Ovary (tissue), 10 donors: Measurements from ENCODE around the gene STKLD1. TPM values are rescaled to one million over a fixed set of nuclear protein-coding genes. Genes with fewer than 3 reads are reported as not detected.
A peak's percentile ranks its signal among the peaks of the same experiment; 100 is the strongest.
"Not testable (repeated sequence)": the region's sequence is repeated elsewhere in the genome, so short reads cannot be mapped to it uniquely, and the experiment has no call there.

ENCODE experiments used
- DNase-seq, 5 donors: peaks; one replicate each; pipeline ENCODE4 v3.0.0-alpha.2; 2019 to 2020
- H3K27ac ChIP-seq, 2 donors: fragments of 200-600 bp; one replicate each; pipeline versions ENCODE4 v1.5.1 to v1.8.0; 2019 to 2022
- H3K27me3 ChIP-seq: fragments of 200-600 bp; one replicate; pipeline ENCODE4 v1.8.0; 2022
- H3K36me3 ChIP-seq: fragments of 200-600 bp; sonication (generic); one replicate; pipeline ENCODE4 v1.5.1; 2019
- H3K4me1 ChIP-seq: one replicate; pipeline ENCODE4 v1.8.1; 2013; ENCODE audit warnings: mild to moderate bottlenecking, moderate library complexity; ENCODE audit not compliant: insufficient read depth
- H3K4me3 ChIP-seq: fragments of 200-600 bp; sonication (generic); one replicate; pipeline ENCODE4 v1.5.1; 2017
- H3K9me3 ChIP-seq, 2 donors: fragments of 200-600 bp in 1 of 2; sonication (generic) in 1 of 2; one replicate each; pipeline versions ENCODE4 v1.5.1 to v1.8.1; 2013 to 2019; ENCODE audit warnings: mild to moderate bottlenecking in 1 of 2, moderate library complexity in 1 of 2
- EP300 ChIP-seq: sonication (generic); formaldehyde crosslinking; IDR thresholded peaks from one replicate; pipeline ENCODE4 v1.6.1; 2017; ENCODE audit warnings: antibody characterized with exemption
- POLR2A ChIP-seq: fragments of 450-650 bp; IDR thresholded peaks from one replicate; pipeline ENCODE4 v1.6.1; 2017; ENCODE audit warnings: antibody characterized with exemption, mild to moderate bottlenecking, moderate library complexity
- WGBS, 3 donors: extraction: QIAGEN DNeasy Blood & Tissue Kit in 1 of 3; methylation state at CpG; one replicate each; pipeline versions ENCODE4 v1.1.5 to v1.1.7; 2013 to 2017; 5-methylcytosine and 5-hydroxymethylcytosine counted together
- intact Hi-C, 4 donors: fragments of 100-400 bp; cut with DNase I; formaldehyde crosslinking; loops; one replicate each; pipeline versions ENCODE4 v1.11.0 to v1.15.1; 2022 to 2023
- long read RNA-seq, 3 donors: library from polyadenylated mRNA in 2 of 3; unstranded in 2 of 3; transcript quantifications; one replicate each; pipeline ENCODE4 v2.0.0 and lab custom pipeline, GENCODE V29; 2021 to 2026
- polyA plus RNA-seq, 2 donors: library from polyadenylated mRNA; stranded (reverse); fragments of 200-250 nt in 1 of 2; fragments of 350-450 nt in 1 of 2; fragmentation: Illumina TruSeq in 1 of 2; extraction: RNeasy Lipid Tissue Mini Kit (QIAGEN cat#74804) in 1 of 2; gene quantifications; one replicate each; pipeline ENCODE4 v1.2.3, GENCODE V29; 2013 to 2014
- total RNA-seq, 7 donors: library from RNA; depleted of rRNA in 2 of 7; stranded (reverse); fragments of >200 nt in 2 of 7; fragmentation: NEBNext Ultra II Directional in 3 of 7; extraction: Animal tissue kit (Norgen Biotek cat#: 25700) in 3 of 7; gene quantifications; one replicate each; pipeline versions ENCODE4 v1.1.0 to v1.2.4, GENCODE V29; 2016 to 2023
- TF ChIP-seq, protein P1 (sequence below), 3 donors: fragments of 450-650 bp in 2 of 3; fragments of 200-600 bp in 1 of 3; IDR thresholded peaks; one replicate each; pipeline versions ENCODE4 v1.5.1 to v1.8.0; 2016 to 2022; ENCODE audit warnings: antibody characterized with exemption in 3 of 3, mild to moderate bottlenecking in 1 of 3
- donor health status: DM: no; HTN: no; CAD: no; lungs with moderate emphysema.
- donor health status: DM: no; HTN: no; CAD: no.
- donor health status: Bipolar disorder and iron deficiency.
- donor health status: DM: yes; HTN: yes; CAD: no.
- donor health status: DM: no; HTN: no; CAD: no.
- donor health status: DM: yes; HTN: yes; CAD: no.

STKLD1 gene
- 1 to 10 TPM in 5 of 7 donors, under 1 TPM in 2; 0.48 to 1.7 (median 1.2) TPM for total RNA-seq
- polyA plus RNA-seq, result 1 to 10 TPM; 1.3 to 2.3 TPM
- long read RNA-seq, donor 1, partial matches to known transcripts, result 0 of 1 reads
- long read RNA-seq, donor 1, other reads (novel, unspliced or antisense), result 1 of 1 reads
- long read RNA-seq, donor 2, partial matches to known transcripts, result 33 of 56 reads
- long read RNA-seq, donor 2, other reads (novel, unspliced or antisense), result 23 of 56 reads
- long read RNA-seq, donor 3, partial matches to known transcripts, result 0 of 2 reads
- long read RNA-seq, donor 3, other reads (novel, unspliced or antisense), result 2 of 2 reads

DNA sequence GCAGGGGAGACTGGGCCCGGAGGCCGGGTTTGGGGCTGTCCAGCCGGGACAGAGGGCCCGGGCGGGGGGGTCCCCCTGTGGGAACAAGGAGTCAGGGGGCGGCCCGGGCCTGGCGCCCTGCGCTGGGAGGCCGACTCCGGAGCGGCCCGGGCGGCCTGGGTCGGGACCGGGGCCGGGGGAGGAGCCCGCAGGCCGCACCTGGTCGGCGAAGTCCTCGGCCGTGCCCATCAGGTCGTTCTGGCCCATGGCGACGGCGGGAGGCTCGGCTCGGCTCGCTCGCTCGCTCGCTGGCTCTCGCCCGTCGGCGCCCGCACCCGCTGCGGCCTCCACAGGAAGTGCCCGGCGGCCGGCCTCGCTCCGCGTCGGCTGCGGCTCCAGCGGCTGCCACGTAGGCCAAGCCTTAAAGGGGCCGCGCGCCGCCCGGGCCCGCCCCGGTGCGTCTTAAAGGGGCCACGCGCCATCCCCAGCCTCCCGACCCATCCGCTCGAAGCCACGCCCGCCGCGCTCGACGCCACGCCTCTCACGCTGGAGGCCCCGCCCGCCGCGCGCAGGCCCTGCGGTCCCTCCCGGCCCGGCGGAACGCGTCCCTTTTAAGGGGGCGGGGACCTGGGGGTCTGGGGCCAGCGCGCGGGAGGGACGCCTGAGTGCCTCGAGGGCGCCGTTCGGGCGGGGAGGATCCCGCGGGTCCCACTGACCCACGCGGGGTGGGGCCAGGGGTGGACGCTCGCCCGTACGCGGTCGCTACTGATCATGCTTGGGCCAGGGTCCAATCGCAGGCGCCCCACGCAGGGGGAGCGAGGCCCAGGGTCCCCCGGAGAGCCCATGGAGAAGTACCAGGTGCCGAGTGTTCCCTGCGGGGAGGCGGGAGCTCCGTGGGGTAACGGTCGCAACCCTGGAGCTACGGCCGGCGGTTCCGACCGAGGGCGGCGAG, at the start of gene STKLD1, which contains the start of gene SURF4:
STKLD1 (plus strand) TSS at position 643 of the 931 bp plus-strand sequence; CDS start at position 751, 108 bp downstream.
SURF4 (minus strand) TSS at position 337 of the 931 bp plus-strand sequence; CDS start at position 246, 91 bp downstream.
- intact Hi-C loops, result no loop called here
- Histone ChIP-seq H3K9me3 (no peaks in the 10 kb centered on the region), H3K4me3 (peak within 1 kb of the TSS; percentile 93), H3K27me3 (no peaks in the 10 kb centered on the region), H3K36me3 (no peaks in the 10 kb centered on the region), H3K4me1 (peaks cover 10% of the 10 kb centered on the region), H3K27ac (peak within 1 kb of the TSS; percentile 45 to 91)
- 0 to 1% (median 1%) methylated on average over 46 to 120 of the region's 120 CpGs for WGBS, 3 donors
- peak; percentile 93 to 98 (median 95) for DNase-seq
- TF ChIP-seq, protein P1, sequence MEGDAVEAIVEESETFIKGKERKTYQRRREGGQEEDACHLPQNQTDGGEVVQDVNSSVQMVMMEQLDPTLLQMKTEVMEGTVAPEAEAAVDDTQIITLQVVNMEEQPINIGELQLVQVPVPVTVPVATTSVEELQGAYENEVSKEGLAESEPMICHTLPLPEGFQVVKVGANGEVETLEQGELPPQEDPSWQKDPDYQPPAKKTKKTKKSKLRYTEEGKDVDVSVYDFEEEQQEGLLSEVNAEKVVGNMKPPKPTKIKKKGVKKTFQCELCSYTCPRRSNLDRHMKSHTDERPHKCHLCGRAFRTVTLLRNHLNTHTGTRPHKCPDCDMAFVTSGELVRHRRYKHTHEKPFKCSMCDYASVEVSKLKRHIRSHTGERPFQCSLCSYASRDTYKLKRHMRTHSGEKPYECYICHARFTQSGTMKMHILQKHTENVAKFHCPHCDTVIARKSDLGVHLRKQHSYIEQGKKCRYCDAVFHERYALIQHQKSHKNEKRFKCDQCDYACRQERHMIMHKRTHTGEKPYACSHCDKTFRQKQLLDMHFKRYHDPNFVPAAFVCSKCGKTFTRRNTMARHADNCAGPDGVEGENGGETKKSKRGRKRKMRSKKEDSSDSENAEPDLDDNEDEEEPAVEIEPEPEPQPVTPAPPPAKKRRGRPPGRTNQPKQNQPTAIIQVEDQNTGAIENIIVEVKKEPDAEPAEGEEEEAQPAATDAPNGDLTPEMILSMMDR (IDR thresholded peaks at IDR 0.05), result peak in 1 of 3 donors; percentile 45
- no peak for TF ChIP-seq EP300
- TF ChIP-seq POLR2A, result peak; percentile 89

DNA sequence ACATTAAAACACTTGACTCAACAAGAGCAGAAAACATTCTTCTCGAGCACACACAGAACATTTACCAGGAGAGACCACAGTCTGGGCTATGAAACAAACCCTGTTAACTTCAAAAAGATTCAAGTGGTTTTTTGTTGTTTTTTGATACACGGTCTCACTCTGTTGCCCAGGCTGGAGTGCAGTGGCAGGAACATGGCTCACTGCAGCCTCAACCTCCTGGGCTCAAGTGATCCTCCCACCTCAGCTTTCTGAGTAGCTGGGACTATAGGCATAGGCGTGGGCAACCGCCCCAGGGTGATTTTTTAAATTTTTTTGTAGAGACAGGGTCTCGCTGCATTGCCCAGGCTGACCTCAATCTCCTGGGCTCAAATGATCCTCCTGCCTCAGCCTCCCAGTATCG, 49.1 kb upstream of the STKLD1 start:
- not testable (repeated sequence) for H3K27me3 ChIP-seq, DNase-seq, H3K4me3 ChIP-seq, H3K4me1 ChIP-seq, H3K27ac ChIP-seq, H3K9me3 ChIP-seq, H3K36me3 ChIP-seq
- WGBS, 3 donors, result 83 to 89% (median 84%) methylated on average over 6 of the region's 6 CpGs
- intact Hi-C loops, result loop anchor here in 2 of 4 donors (5.0 to 10.0 kb wide), 2 partner anchors 140 to 142 kb away; no protein-coding TSS in a partner anchor

- no peak overlapping the region for H3K27ac ChIP-seq
- DNase-seq, result peak in 1 of 5 donors; percentile 22
- no peaks in the 10 kb centered on the region for H3K36me3 ChIP-seq
- intact Hi-C loops, result loop anchor here in 2 of 4 donors (5.0 to 10.0 kb wide), 2 partner anchors 141 to 143 kb away; no protein-coding TSS in a partner anchor
- no peaks in the 10 kb centered on the region for H3K27me3 ChIP-seq
- H3K4me1 ChIP-seq, result no peaks in the 10 kb centered on the region
- 86 to 88% (median 88%) methylated on average over 10 of the region's 10 CpGs for WGBS, 3 donors
- no peaks in the 10 kb centered on the region for H3K9me3 ChIP-seq
- no peak overlapping the region for H3K4me3 ChIP-seq
- TF ChIP-seq EP300 (no peak), POLR2A (no peak)
- TF ChIP-seq, protein P1 (IDR thresholded peaks at IDR 0.05), result no peak
Measured at GRCh38 chr9:133327834-133328484, 48.2 kb upstream of the STKLD1 start.

GRCh38 chr9:133329306-133330156, 46.6 kb upstream of the STKLD1 start:
- peak in 3 of 5 donors; percentile 47 to 66 (median 57) for DNase-seq
- TF ChIP-seq, protein P1 (IDR thresholded peaks at IDR 0.05), result peak; percentile 21 to 58 (median 46)
- not testable (repeated sequence) for H3K27ac ChIP-seq, H3K4me3 ChIP-seq, H3K9me3 ChIP-seq, H3K4me1 ChIP-seq, H3K36me3 ChIP-seq, H3K27me3 ChIP-seq
- intact Hi-C loops, result loop anchor here (5.0 to 10.0 kb wide), 3 partner anchors 142 to 147 kb away; no protein-coding TSS in a partner anchor
- 49 to 55% (median 52%) methylated on average over 21 of the region's 21 CpGs for WGBS, 3 donors
